LNCaP clone FGC (cell line): ENCODE measurements around the gene BRPF3.

Experiments
- DNase-seq: peaks from one replicate; pipeline ENCODE4 v3.0.0-alpha.2; 2011; ENCODE audit warnings: low read depth
- H3K4me3 ChIP-seq: 2 replicates; pipeline ENCODE4 v1.5.1; 2011; ENCODE audit warnings: mild to moderate bottlenecking, low read depth, low read length, control low read depth
- TF ChIP-seq, protein P1 (sequence below): IDR thresholded peaks from 2 replicates; pipeline ENCODE4 v1.5.1; 2012; ENCODE audit warnings: mild to moderate bottlenecking; ENCODE audit not compliant: control insufficient read depth, insufficient read depth; ENCODE audit errors: extremely low read depth

Gene BRPF3

DNA sequence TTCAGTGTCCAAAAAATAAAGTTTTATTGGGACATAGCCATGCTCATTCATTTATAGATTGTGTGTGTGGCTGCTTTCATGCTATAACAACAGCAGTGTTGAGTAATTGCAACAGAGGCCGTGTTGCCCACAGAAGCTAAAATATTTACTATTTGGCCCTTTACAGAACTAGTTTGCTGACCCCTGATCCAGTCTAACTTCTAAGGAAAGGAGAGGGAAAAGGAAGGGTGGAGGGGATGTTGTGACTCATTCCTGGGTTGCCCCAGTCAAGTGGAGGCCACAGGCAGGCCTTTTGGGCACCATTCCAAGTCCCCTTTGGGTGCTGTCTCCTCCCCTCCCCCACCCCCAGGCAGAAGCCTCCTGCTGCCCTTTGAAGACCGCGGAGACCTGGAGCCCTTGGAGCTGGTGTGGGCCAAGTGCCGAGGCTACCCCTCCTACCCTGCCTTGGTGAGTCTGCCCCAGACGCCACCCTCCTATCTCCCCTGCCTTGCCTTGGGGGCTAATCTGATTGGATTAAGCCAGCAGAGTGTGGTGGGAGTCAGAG is 28.4 kb downstream of the BRPF3 start:
- DNase-seq: no peak
- TF ChIP-seq, protein P1, sequence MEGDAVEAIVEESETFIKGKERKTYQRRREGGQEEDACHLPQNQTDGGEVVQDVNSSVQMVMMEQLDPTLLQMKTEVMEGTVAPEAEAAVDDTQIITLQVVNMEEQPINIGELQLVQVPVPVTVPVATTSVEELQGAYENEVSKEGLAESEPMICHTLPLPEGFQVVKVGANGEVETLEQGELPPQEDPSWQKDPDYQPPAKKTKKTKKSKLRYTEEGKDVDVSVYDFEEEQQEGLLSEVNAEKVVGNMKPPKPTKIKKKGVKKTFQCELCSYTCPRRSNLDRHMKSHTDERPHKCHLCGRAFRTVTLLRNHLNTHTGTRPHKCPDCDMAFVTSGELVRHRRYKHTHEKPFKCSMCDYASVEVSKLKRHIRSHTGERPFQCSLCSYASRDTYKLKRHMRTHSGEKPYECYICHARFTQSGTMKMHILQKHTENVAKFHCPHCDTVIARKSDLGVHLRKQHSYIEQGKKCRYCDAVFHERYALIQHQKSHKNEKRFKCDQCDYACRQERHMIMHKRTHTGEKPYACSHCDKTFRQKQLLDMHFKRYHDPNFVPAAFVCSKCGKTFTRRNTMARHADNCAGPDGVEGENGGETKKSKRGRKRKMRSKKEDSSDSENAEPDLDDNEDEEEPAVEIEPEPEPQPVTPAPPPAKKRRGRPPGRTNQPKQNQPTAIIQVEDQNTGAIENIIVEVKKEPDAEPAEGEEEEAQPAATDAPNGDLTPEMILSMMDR: no peak
- H3K4me3 ChIP-seq: no peak overlapping the region

DNA sequence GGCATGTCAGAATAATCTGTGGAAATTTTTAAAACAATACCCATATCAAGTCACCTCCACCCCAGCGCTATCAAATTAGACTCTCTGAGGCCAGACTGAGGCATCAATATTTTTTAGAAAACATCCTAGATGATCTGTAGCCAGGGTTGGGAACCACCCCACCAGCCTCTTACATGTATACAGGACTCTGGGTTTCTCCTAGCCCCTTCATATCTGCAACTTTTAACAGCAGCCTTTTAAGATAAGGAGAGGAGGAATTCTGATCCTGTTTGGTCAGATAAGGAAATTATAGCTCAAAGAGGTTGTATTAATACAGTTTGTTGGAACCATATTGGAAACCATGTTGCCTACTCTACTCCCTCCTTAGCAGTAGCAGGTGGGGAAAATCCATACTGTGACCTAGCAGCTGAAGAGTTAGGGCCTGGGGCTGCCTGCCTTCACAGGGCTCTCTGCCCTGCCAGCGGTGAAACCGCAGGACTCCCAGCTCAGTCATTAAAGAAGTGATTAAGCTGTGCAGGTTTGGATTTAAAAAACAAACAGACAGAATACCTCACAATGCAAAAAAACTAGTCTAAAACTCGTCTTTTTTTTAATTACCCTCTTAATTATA is 30.0 kb downstream of the BRPF3 start:
- TF ChIP-seq, protein P1: no peak
- no peak for DNase-seq

DNA sequence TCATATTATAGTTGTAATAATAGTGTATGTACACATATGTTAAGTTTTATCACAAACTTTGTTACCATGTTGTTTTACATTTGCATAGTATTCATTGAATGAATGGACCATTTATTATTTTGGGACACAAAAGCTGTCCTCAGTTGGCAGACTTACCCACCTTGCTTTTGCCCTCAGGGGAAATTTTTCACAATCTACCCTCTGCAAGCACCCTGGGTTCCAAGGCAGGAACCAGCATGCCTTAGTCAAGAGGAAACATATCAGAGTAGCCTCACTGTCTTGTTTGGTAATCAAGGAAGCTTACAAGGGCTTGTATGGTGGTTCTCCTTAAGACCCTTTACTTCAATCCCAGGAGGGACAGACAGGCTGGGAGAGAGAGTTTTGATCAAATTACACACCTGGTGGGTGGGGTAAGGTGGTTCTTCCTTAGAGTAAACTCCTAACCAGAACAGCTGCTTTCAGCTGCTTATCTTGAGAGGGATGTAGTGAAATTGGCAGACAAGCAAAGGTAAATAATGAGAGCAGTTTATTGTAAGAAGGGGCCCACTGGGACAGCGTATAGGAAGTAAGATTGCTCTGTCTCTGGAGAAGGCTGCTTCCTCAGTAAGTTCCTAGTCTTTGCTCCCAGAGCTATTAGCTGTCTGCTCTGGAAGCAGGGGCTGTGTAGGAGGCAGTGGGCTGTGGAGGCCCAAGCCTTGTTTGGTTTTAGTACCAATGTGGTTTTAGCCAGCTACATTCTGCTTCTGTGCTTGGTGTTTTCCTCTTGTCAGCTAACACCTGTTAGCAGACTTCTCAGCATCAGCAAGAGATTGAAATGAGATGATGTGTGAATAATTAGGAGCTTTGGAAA is 31.1 kb downstream of the BRPF3 start:
- TF ChIP-seq, protein P1: no peak
- H3K4me3 ChIP-seq: no peak overlapping the region
- DNase-seq: peak; percentile 76

More for the DNA sequence above, 30.0 kb downstream of the BRPF3 start:
- no peak overlapping the region for H3K4me3 ChIP-seq

DNA sequence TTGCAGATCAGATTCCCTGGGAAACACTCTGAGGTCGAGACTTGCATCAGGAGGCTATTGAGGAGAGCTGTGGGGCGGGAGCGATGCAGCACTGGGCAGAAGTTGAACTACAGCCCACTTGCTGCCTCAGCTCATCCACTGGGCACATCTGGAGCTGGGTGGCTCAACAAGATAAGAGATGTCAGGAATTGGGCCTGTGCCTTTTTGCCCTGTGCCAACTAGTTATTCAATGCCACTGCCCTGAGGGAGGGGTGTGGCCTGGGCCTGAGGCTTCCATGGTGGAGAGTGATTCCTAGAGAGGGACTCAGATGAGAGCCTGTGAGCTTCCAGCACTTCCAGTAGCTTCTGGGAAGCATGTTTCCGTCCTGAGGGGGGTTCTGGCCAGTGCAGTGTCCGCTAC is 32.7 kb downstream of the BRPF3 start:
- no peak for DNase-seq
- no peak overlapping the region for H3K4me3 ChIP-seq
- TF ChIP-seq, protein P1: no peak

DNA sequence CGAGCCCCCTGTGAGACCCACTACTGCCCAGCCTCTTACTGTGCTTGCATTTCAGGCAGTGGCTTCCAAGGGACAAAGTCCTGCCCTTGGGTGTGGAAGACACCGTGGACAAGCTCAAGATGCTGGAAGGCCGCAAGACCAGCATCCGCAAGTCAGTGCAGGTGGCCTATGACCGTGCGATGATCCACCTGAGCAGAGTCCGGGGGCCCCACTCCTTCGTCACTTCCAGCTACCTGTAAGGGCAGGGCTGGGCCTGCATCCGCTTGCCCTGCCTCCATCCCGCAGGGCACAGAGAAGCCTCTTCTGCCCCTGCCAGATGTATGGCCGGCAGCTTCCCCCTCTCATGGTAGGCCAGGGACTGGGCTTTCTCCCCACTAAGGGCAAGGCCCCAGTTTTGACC is 33.8 kb downstream of the BRPF3 start:
- H3K4me3 ChIP-seq: no peak overlapping the region
- no peak for DNase-seq
- TF ChIP-seq, protein P1: no peak

DNA sequence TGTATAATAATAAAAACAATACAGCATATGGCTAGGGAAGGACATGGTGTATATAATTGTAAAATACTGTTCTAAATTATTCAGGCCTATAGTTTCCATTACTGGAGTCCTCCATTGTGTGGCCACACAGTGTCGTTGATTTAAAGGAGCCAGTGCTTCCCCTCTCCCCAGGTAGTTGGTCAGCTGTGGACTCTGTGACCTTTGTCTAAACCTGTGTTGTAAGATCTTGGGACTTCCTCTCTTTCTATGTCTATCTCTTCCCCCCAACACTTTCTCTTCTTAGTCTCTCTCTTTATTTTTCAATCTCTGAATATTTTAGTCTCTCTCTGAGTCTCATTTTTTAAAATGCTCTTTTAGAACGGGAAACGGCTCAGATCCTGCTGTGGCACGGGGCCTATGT is 35.6 kb downstream of the BRPF3 start:
- DNase-seq: no peak
- no peak overlapping the region for H3K4me3 ChIP-seq
- TF ChIP-seq, protein P1: no peak

DNA sequence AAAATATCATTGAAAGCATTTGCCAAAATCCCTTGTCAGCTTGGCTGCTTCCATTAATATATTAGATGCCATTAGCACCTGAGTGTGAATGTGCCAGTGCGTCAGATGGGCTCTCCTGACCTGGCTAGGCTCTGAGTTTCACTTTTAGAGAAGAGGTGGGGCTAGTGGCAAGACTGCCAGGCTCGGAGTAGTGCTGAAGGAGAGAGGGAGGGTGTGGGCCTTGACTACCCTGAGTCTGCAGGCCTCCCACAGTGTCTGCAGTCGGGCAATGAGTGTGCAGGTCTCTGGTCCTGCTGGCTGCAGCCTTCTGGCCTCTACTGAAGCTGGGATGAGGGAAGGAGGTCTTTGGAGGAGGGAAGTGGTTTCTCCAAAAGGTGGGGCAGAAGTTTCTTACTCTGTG is 38.8 kb downstream of the BRPF3 start:
- TF ChIP-seq, protein P1: no peak
- H3K4me3 ChIP-seq: no peak overlapping the region
- DNase-seq: no peak
